HCT116 (cell line): Measurements from ENCODE around the gene UPK3BL2. TPM values are rescaled to one million over a fixed set of nuclear protein-coding genes. Genes with fewer than 3 reads are reported as not detected.
"Not testable (repeated sequence)": the region's sequence is repeated elsewhere in the genome, so short reads cannot be mapped to it uniquely, and the experiment has no call there.

Experiments
- ATAC-seq: fragments of 200-7000 bp; cut with Tn5 transposase; 2 replicates; pipeline ENCODE4 v1.9.1; 2020; ENCODE audit warnings: mild to moderate bottlenecking, moderate library complexity
- BruUV-seq: library from RNA; stranded (reverse); fragments of 400-500 nt; replicated peaks from 2 replicates; lab custom pipeline; 2021; lab: Mats Ljungman, UMichigan
- CTCF ChIA-PET: fragments of 300-600 bp; sonication (Branson Sonifier 250); formaldehyde crosslinking; loops from one replicate; lab custom pipeline; 2021; ENCODE audit warnings: antibody characterized with exemption; lab: Charles Lee
- POLR2A ChIA-PET: fragments of 300-600, 350-600 bp; sonication (Branson Sonifier 250); formaldehyde crosslinking; loops from one replicate; lab custom pipeline; 2021; ENCODE audit warnings: antibody characterized with exemption; lab: Charles Lee
- RAD21 ChIA-PET, 2 experiments: fragments of 300-600 bp; sonication (Branson Sonifier 250); formaldehyde crosslinking; loops; one replicate each; lab custom pipeline; 2023; ENCODE audit warnings: low total read pairs in 2 of 2; ENCODE audit not compliant: uncharacterized antibody in 2 of 2, unreplicated experiment in 2 of 2, low non-redundant PET in 1 of 2; lab: Charles Lee
- DNase-seq: peaks from one replicate; pipeline ENCODE4 v3.0.0-alpha.2; 2010; ENCODE audit warnings: low read depth, low spot score
- H2AFZ ChIP-seq: fragments of 200-600 bp; shearing (Covaris generic), sonication (generic); 2 replicates; pipeline ENCODE4 v1.6.1; 2017; ENCODE audit warnings: low read depth, mixed run types, mixed read lengths, antibody characterized with exemption, low read length; ENCODE audit not compliant: poor library complexity, severe bottlenecking
- H3K27ac ChIP-seq: 2 replicates; pipeline ENCODE4 v1.5.1; 2012; ENCODE audit warnings: low read depth, low read length
- H3K27me3 ChIP-seq: fragments of 200-600 bp; sonication (generic); 2 replicates; pipeline ENCODE4 v1.6.1; 2016; ENCODE audit warnings: mixed run types, low read length, mixed read lengths; ENCODE audit not compliant: insufficient read depth
- H3K36me3 ChIP-seq, 2 experiments: fragments of 200-500 bp in 1 of 2; fragments of 200-600 bp in 1 of 2; sonication (Bioruptor generic) in 1 of 2; sonication (generic) in 1 of 2; 2 replicates each; pipeline versions ENCODE4 v1.5.1 to v1.6.1; 2014 to 2016; ENCODE audit warnings: low read length in 2 of 2, inconsistent platforms in 1 of 2, mixed read lengths in 1 of 2, mixed run types in 1 of 2; ENCODE audit not compliant: insufficient read depth in 2 of 2, control insufficient read depth in 1 of 2
- H3K4me1 ChIP-seq, 2 experiments: fragments of 200-600 bp in 1 of 2; sonication (generic) in 1 of 2; 2 replicates each; pipeline versions ENCODE4 v1.5.1 to v1.6.1; 2012 to 2017; ENCODE audit warnings: low read length in 2 of 2, inconsistent platforms in 1 of 2, mild to moderate bottlenecking in 1 of 2, mixed read lengths in 1 of 2, mixed run types in 1 of 2, moderate library complexity in 1 of 2; ENCODE audit not compliant: insufficient read depth in 2 of 2, control insufficient read depth in 1 of 2
- H3K4me2 ChIP-seq: fragments of 200-600 bp; sonication (generic); 2 replicates; pipeline ENCODE4 v1.6.1; 2017; ENCODE audit warnings: mixed run types, low read length, mixed read lengths
- H3K4me3 ChIP-seq, 2 experiments: fragments of 200-600 bp in 1 of 2; sonication (generic) in 1 of 2; replicated peaks in 1 of 2; 2 replicates each; pipeline ENCODE4 v1.5.1; 2011 to 2016; ENCODE audit warnings: low read length in 2 of 2, control low read depth in 1 of 2, low read depth in 1 of 2, mild to moderate bottlenecking in 1 of 2, mixed read lengths in 1 of 2, mixed run types in 1 of 2
- H3K79me2 ChIP-seq: fragments of 200-600 bp; sonication (generic); 2 replicates; pipeline ENCODE4 v1.6.1; 2017; ENCODE audit warnings: mild to moderate bottlenecking, mixed run types, low read length, moderate library complexity, mixed read lengths; ENCODE audit not compliant: insufficient read depth
- H3K9ac ChIP-seq: fragments of 200-600 bp; sonication (generic); 2 replicates; pipeline ENCODE4 v1.6.1; 2016; ENCODE audit warnings: low read length, mixed read lengths
- H3K9me2 ChIP-seq: fragments of 200-600 bp; sonication (generic), shearing (Covaris generic); 2 replicates; pipeline ENCODE4 v1.6.1; 2017; ENCODE audit warnings: mixed run types, mild to moderate bottlenecking, moderate library complexity; ENCODE audit not compliant: insufficient read depth
- H3K9me3 ChIP-seq, 2 experiments: fragments of 200-500 bp in 1 of 2; fragments of 200-600 bp in 1 of 2; sonication (Bioruptor generic) in 1 of 2; sonication (generic) in 1 of 2; 2 replicates each; pipeline ENCODE4 v1.6.1; 2014 to 2017; ENCODE audit warnings: low read length in 2 of 2, mixed read lengths in 2 of 2, inconsistent platforms in 1 of 2, low read depth in 1 of 2, mild to moderate bottlenecking in 1 of 2, mixed run types in 1 of 2, moderate library complexity in 1 of 2; ENCODE audit not compliant: control insufficient read depth in 1 of 2, insufficient read depth in 1 of 2
- H4K20me1 ChIP-seq: fragments of 200-600 bp; sonication (generic), shearing (Covaris generic); 2 replicates; pipeline ENCODE4 v1.6.1; 2017; ENCODE audit warnings: mixed run types, mild to moderate bottlenecking, moderate library complexity; ENCODE audit not compliant: insufficient read depth
- intact Hi-C: fragments of 100-400 bp; cut with micrococcal nuclease; formaldehyde crosslinking; loops from 2 replicates; pipeline ENCODE4 v1.10.0; 2022
- total RNA-seq: library from RNA; stranded (reverse); gene quantifications from one replicate; pipeline ENCODE4 v1.2.1, GENCODE V29; 2021; ENCODE audit not compliant: unreplicated experiment

The UPK3BL2 gene
- total RNA-seq, 1 experiment from 2014 or later, result 7.0 TPM

DNA sequence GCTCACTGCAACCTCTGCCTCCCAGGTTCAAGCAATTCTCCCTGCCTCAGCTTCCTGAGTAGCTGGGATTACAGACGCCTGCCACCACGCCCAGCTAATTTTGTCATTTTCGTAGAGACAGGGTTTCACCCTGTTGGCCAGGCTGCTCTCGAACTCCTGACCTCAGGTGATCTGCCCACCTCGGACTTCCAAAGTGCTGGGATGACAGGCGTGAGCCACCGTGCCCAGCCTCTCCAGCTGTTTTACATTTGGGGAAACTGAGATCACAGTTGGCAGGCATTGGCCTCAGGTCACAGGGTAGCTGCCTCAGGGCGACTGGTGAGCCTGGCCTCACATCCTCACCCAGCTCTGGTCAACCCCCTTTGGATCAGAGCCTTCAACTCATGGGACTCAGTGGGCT lies 32.9 kb downstream of the UPK3BL2 start:
- H3K9me3 ChIP-seq, DNase-seq, H2AFZ ChIP-seq, H3K4me1 ChIP-seq, H3K36me3 ChIP-seq, CTCF ChIA-PET, ATAC-seq, H4K20me1 ChIP-seq, RAD21 ChIA-PET, BruUV-seq, POLR2A ChIA-PET, H3K27ac ChIP-seq, H3K79me2 ChIP-seq, H3K27me3 ChIP-seq, H3K9me2 ChIP-seq, H3K4me2 ChIP-seq, H3K9ac ChIP-seq, H3K4me3 ChIP-seq, intact Hi-C loops: not testable (repeated sequence)

DNA sequence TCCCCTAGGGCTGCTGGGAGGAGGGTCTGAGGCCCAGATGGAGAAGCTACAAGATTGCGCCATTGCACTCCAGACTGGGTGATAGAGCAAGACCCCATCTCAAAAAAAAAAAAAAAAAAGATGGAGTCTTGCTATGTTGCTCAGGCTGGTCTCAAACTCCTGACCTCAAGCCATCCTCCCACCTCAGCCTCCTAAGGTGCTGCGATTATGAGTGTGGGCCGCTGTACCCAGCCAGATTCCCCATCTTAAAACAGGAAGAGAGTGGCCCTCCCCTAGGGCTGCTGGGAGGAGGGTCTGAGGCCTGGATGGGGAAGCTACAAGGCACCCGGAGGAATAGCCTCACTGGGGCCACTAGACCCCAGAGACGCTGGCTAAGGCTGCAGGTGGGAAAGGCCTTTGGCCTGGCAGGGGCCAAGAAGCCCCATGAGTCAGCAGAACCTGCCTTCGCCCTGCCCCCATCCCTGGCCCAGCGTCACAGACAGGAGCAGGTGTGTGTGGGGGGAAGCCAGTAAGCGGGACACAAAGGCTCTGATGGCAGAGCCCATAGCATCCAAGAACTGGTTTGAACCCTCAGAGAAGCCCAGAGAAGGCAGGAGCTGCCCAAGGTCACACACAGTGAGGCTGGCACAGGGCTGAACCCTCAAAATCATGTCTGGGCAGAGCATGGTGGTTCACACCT lies 35.9 kb downstream of the UPK3BL2 start:
- CTCF ChIA-PET, H3K27me3 ChIP-seq, H3K4me3 ChIP-seq, H3K27ac ChIP-seq, H3K4me1 ChIP-seq, H3K9ac ChIP-seq, H2AFZ ChIP-seq, H3K79me2 ChIP-seq, RAD21 ChIA-PET, intact Hi-C loops, BruUV-seq, H3K4me2 ChIP-seq, H3K9me2 ChIP-seq, H4K20me1 ChIP-seq, POLR2A ChIA-PET, DNase-seq, ATAC-seq, H3K9me3 ChIP-seq, H3K36me3 ChIP-seq: not testable (repeated sequence)

- H3K4me1 ChIP-seq, H3K9me3 ChIP-seq, H3K9me2 ChIP-seq, H3K9ac ChIP-seq, H4K20me1 ChIP-seq, H3K79me2 ChIP-seq, H3K36me3 ChIP-seq, POLR2A ChIA-PET, DNase-seq, RAD21 ChIA-PET, intact Hi-C loops, H3K4me3 ChIP-seq, CTCF ChIA-PET, H2AFZ ChIP-seq, H3K27me3 ChIP-seq: not testable (repeated sequence)
- ATAC-seq, result peak; percentile 91
- BruUV-seq, result TSS peak; percentile 88
- Histone ChIP-seq H3K4me2 (peak overlapping the region; percentile 41), H3K27ac (peak overlapping the region; percentile 50)
Measured at GRCh38 chr7:102505298-102506185, 38.0 kb downstream of the UPK3BL2 start.

DNA sequence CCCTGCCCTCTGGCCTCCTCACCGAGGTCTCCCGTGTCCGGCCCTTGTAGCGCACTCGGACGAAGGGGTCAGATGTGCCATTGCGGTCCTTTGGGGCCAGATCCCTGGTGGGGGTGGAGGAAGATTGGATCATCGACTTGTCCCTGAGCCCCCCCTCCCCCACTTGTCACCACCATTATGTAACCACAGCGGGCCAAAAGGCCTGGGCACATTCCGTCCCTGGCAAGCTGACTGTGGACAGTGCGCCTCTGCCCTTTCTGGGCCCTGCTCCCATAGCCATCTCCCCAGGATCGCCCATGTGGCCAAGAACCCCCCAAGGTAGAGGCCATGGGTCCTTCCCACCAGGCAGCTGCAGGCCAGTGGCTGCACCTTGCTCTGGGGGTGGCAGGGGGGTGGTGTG lies 40.4 kb downstream of the UPK3BL2 start:
- BruUV-seq, H3K79me2 ChIP-seq, H4K20me1 ChIP-seq, RAD21 ChIA-PET, H3K4me1 ChIP-seq, CTCF ChIA-PET, DNase-seq, H3K9me2 ChIP-seq, H3K4me3 ChIP-seq, H3K4me2 ChIP-seq, POLR2A ChIA-PET, H3K9me3 ChIP-seq, intact Hi-C loops, ATAC-seq, H3K27ac ChIP-seq, H3K27me3 ChIP-seq, H2AFZ ChIP-seq, H3K9ac ChIP-seq, H3K36me3 ChIP-seq: not testable (repeated sequence)
